22Rv1 (cell line): Measurements from ENCODE around the gene SUSD6.
"Not testable (repeated sequence)": the region's sequence is repeated elsewhere in the genome, so short reads cannot be mapped to it uniquely, and the experiment has no call there.

ENCODE experiments used
- H3K27ac ChIP-seq: fragments of 450-650 bp; 2 replicates; pipeline ENCODE4 v1.5.1; 2017
- ZFX ChIP-seq: fragments of 450-650 bp; IDR thresholded peaks from 2 replicates; pipeline ENCODE4 v1.6.1; 2017; ENCODE audit warnings: antibody characterized with exemption, borderline replicate concordance
- TF ChIP-seq, protein P1 (sequence below): fragments of 450-650 bp; IDR thresholded peaks from 2 replicates; pipeline ENCODE4 v1.5.1; 2017; ENCODE audit warnings: mild to moderate bottlenecking

SUSD6 gene

DNA sequence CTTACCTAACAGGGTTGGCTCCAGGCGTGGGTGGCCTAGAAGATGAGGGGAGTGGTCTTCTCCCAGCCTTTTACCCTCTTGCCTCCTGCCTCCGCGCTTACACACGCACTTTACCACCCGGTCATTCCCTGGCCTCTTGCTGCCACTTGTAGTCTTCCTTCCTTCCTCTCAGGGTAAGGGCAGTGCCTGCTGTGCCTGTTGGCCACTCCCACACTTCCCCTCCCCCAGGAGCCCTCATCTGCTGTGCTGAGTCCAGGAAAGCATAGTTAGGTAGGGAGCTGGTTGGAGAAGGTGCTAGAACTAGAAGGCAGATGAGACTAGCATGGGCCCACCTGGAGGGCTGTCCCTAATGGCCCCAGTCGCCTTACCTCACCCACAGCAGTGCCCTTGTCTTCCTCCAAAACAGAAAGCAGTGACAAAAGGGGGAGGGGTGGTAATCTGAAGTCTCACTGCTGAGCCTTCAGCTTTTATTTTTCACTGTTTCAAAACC lies 101.2 kb downstream of the SUSD6 start:
- H3K27ac ChIP-seq: peak overlapping the region; percentile 96
- TF ChIP-seq, protein P1, sequence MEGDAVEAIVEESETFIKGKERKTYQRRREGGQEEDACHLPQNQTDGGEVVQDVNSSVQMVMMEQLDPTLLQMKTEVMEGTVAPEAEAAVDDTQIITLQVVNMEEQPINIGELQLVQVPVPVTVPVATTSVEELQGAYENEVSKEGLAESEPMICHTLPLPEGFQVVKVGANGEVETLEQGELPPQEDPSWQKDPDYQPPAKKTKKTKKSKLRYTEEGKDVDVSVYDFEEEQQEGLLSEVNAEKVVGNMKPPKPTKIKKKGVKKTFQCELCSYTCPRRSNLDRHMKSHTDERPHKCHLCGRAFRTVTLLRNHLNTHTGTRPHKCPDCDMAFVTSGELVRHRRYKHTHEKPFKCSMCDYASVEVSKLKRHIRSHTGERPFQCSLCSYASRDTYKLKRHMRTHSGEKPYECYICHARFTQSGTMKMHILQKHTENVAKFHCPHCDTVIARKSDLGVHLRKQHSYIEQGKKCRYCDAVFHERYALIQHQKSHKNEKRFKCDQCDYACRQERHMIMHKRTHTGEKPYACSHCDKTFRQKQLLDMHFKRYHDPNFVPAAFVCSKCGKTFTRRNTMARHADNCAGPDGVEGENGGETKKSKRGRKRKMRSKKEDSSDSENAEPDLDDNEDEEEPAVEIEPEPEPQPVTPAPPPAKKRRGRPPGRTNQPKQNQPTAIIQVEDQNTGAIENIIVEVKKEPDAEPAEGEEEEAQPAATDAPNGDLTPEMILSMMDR: no peak
- TF ChIP-seq ZFX: no peak

DNA sequence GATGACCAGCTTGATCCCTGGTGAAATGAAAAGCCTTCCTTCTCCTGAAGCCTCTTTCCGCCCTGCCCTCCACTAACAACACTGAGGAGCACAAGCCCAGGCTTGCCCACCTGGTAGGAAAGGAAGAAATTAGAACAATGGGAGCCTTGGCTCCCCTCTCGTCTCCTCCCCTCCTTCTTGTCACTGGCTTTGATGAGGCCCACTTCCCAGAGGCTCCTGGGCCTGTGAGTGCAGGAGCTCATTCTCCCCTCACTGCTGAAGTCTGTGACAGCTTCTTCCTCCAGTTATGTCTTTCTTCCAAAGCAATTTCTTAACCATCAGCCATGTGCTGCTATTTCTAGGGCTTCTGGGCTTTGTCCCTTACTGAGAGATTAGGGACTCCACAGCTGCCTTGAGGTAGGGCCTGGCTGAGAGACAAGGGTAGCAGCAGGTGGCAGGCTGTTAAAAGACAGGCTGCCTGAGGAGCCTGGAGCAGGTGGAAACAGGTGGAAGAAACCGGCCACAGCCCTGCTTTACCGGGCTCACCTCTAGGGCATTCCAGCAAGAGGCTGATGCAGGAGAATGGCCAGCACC lies 101.9 kb downstream of the SUSD6 start:
- H3K27ac ChIP-seq: peak overlapping the region; percentile 96

DNA sequence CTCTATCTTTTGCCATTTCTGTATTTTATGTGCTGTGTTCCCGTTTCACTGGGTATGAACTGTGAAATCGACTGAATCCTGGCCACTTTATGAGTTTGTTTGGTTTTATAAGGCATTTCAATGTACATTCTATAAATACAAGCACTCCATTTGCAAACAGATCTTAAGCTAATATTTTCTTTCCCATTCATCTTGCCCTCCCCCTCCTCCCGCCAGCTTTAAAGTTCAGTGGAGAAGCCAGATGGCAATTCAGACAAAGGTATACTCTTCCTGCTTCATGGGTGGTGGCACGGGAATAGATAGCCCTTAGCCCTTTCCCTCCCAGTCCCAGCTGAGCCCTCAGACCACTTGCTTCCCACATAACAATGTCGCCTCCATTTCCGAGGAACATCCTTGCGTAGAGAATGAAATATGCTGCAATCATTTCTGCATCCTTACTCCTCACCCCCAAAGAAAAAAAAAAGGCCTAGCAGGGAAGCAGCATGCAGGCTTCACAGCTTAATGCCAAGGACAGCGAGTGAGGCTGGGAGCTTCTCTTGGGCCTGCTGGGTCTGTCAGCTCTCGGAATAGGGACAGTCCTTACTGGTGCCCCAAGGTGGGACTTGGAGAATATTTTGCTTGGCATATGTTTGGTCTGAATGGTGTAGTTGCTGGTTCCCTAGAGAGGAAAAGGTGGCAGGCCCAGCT lies 102.7 kb downstream of the SUSD6 start:
- H3K27ac ChIP-seq: peak overlapping the region; percentile 96
- TF ChIP-seq ZFX: no peak
- TF ChIP-seq, protein P1: no peak

More for the DNA sequence above, 101.9 kb downstream of the SUSD6 start:
- TF ChIP-seq, protein P1: peak; percentile 20
- TF ChIP-seq ZFX: no peak

DNA sequence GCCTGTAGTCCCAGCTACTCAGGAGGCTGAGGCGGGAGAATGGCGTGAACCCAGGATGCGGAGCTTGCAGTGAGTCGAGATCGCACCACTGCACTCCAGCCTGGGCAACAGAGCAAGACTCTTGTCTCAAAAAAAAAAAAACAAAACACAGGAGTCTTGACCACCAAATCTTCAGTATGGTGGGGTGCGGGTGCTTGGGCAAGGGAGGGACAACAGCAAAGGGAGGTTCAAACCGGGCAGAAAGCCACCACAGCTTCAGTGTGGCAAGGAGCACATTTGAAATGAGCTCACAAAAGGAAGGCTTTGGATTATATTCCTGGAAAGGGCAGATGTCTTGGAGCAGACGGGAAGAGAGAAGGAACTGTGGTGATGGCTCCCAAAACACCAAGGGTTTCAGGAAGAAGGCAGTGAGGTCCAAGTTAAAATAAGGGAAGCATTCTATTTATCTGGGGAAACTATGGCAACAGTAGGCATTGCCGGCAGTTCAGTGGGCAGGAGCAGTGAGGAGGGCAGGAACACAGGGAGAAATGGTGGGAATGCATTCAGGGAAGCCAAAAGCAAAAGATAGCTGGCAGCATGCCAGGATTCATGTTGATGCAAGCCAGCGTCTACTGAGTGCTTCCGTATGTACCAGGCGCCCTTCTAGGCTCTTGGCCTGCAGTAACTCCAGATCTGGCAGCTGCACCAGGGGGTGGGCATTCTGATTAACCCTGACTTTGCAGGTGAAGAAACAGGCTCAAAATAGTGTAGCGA lies 104.5 kb downstream of the SUSD6 start:
- TF ChIP-seq ZFX: no peak
- TF ChIP-seq, protein P1: no peak
- H3K27ac ChIP-seq: no peak overlapping the region

DNA sequence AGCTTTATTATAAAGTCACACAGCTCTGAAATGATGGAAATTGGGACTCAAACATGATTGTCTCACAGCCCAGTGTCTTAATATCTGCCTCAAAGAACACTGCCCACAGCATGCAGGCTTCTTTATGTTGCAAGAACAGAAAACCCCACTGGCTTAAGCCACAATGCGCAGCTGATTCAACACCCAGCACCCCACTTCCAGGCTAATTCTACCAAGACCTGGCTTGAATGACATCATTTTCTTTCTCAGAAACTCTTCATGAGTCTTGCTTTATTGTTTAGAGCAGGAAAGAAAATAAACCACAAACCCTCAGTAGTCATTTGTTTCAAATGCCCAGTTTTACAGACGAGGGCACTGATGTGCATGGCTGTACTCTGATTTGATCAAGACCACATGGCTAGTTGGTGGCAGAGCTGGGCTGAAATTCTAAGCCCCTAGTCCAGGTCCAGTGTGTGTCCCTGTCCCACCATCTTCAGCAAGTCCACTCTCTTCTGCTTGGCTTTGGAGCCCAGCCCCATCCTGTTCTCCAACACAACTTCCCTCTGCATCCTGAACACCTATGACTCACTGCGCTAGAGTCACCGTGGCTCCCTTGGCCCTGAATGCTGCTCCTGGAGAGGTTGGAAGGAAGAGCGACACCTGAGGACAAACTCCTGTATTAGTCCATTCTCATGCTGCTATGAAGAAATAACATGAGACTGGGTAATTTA lies 105.2 kb downstream of the SUSD6 start:
- no peak overlapping the region for H3K27ac ChIP-seq
- TF ChIP-seq ZFX: no peak
- TF ChIP-seq, protein P1: no peak

DNA sequence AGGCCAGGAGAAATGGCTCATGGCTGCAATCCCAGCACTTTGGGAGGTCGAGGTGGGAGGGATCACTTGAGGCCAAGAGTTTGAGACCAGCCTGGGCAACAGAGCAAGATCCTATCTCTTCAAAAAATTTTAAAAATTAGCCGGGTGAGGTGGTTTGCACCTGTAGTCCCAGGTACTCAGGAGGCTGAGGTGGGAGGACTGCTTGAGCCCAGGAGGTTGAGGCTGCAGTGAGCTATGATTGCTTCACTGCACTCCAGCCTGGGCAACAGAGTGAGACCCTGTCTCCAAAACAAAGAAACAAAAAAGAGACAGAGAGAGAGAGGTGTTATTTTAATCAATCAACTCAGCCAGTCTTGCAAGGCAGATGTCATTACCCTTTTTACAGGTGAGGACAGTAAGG lies 107.2 kb downstream of the SUSD6 start:
- not testable (repeated sequence) for H3K27ac ChIP-seq

DNA sequence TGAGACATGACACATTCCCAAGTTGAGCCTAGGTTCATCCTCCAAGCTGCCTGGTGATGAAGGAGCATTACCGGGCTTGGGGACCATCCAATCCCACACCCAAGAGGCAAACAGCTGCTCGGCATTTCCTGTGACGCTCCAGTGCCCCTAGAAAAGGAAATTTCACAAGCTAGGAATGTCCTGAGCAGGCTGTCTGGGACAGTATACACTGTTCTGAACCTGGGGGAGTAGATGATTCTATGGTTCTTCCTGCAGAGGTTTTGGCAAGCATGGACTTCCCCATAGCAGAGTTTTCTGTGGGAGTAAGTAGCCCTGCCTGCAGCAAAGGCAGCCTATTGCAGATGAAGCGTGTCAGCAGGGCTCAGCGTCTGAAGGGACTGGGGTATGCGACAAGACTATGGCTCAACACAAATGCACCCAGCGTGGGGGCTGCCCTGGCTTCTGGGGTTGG lies 108.1 kb downstream of the SUSD6 start:
- no peak overlapping the region for H3K27ac ChIP-seq
- no peak for TF ChIP-seq ZFX
- TF ChIP-seq, protein P1: no peak
